HG02588 (cell line): Measurements from ENCODE around the gene PPP2CA.

Experiments
- ATAC-seq: cut with Tn5 transposase; IDR thresholded peaks from one replicate; pipeline ENCODE4 v1.9.1; 2021; ENCODE audit warnings: mild to moderate bottlenecking, moderate library complexity; ENCODE audit not compliant: unreplicated experiment

Gene PPP2CA

GRCh38 chr5:134149571-134150303, 76.1 kb downstream of the PPP2CA start:
- no peak for ATAC-seq

- ATAC-seq, result no peak
Measured at GRCh38 chr5:134148986-134149539, 76.8 kb downstream of the PPP2CA start.

- ATAC-seq, result no peak
Measured at GRCh38 chr5:134148316-134148715, 77.6 kb downstream of the PPP2CA start.

GRCh38 chr5:134146651-134147518, 79.0 kb downstream of the PPP2CA start:
- no peak for ATAC-seq

- ATAC-seq, result no peak
Measured at GRCh38 chr5:134145779-134146581, 79.9 kb downstream of the PPP2CA start.

GRCh38 chr5:134145041-134145757, 80.7 kb downstream of the PPP2CA start:
- ATAC-seq, result no peak
